Panc1 (cell line): ENCODE measurements around the gene PAX3. TPM values are rescaled to one million over a fixed set of nuclear protein-coding genes. Genes with fewer than 3 reads are reported as not detected.

Experiments used
- ATAC-seq: fragments of 200-7000 bp; cut with Tn5 transposase; 2 replicates; pipeline ENCODE4 v1.9.1; 2020; ENCODE audit warnings: mild to moderate bottlenecking, moderate library complexity
- BruUV-seq: library from RNA; stranded (reverse); fragments of 400-500 nt; replicated peaks from 2 replicates; lab custom pipeline; 2021; lab: Mats Ljungman, UMichigan
- CTCF ChIA-PET: fragments of 300-600 bp; sonication (Branson Sonifier 250); formaldehyde crosslinking; loops from one replicate; lab custom pipeline; 2022; ENCODE audit warnings: antibody characterized with exemption; lab: Charles Lee
- POLR2A ChIA-PET: fragments of 300-600 bp; sonication (Branson Sonifier 250); formaldehyde crosslinking; loops from one replicate; lab custom pipeline; 2022; ENCODE audit warnings: antibody characterized with exemption; lab: Charles Lee
- DNase-seq: peaks from one replicate; pipeline ENCODE4 v3.0.0-alpha.2; 2010; ENCODE audit warnings: low read depth, low spot score
- H3K27ac ChIP-seq: 2 replicates; pipeline ENCODE4 v1.5.1; 2011; ENCODE audit warnings: mild to moderate bottlenecking, low read length, inconsistent platforms
- H3K27me3 ChIP-seq: fragments of 200-500 bp; sonication (Bioruptor generic); 2 replicates; pipeline ENCODE4 v1.6.0; 2014; ENCODE audit warnings: low read length, inconsistent platforms; ENCODE audit not compliant: control insufficient read depth, insufficient read depth
- H3K36me3 ChIP-seq: fragments of 200-500 bp; sonication (Bioruptor generic); 2 replicates; pipeline ENCODE4 v1.5.1; 2014; ENCODE audit warnings: inconsistent platforms, mild to moderate bottlenecking, low read length, moderate library complexity; ENCODE audit not compliant: control insufficient read depth, insufficient read depth
- H3K4me1 ChIP-seq: 2 replicates; pipeline ENCODE4 v1.5.1; 2011; ENCODE audit warnings: inconsistent platforms, mild to moderate bottlenecking, low read length, moderate library complexity; ENCODE audit not compliant: control insufficient read depth, insufficient read depth
- H3K4me3 ChIP-seq, 2 experiments: 2 replicates each; pipeline ENCODE4 v1.5.1; 2011 to 2012; ENCODE audit warnings: low read depth in 2 of 2, low read length in 2 of 2, mild to moderate bottlenecking in 2 of 2, inconsistent platforms in 1 of 2, moderate library complexity in 1 of 2
- H3K9me3 ChIP-seq: fragments of 200-500 bp; sonication (Bioruptor generic); 2 replicates; pipeline ENCODE4 v1.5.1; 2014; ENCODE audit warnings: low read depth, mild to moderate bottlenecking, inconsistent platforms, low read length, moderate library complexity; ENCODE audit not compliant: control insufficient read depth, insufficient read depth
- POLR2AphosphoS5 ChIP-seq: IDR thresholded peaks from 2 replicates; pipeline ENCODE4 v1.6.1; 2012; ENCODE audit warnings: mild to moderate bottlenecking, low read depth, low read length, moderate library complexity
- SIN3A ChIP-seq: IDR thresholded peaks from 2 replicates; pipeline ENCODE4 v1.6.1; 2012; ENCODE audit warnings: low read depth, mild to moderate bottlenecking, low read length, moderate library complexity, borderline replicate concordance; ENCODE audit not compliant: insufficient read depth
- TCF7L2 ChIP-seq: IDR thresholded peaks from 2 replicates; pipeline ENCODE4 v1.6.1; 2011; ENCODE audit warnings: mild to moderate bottlenecking, low read depth, low read length, inconsistent platforms
- in situ Hi-C: cut with HindIII; loops from 2 replicates; pipeline ENCODE4 v1.10.0; 2016; ENCODE audit warnings: low sequenced_read_pairs, low pct_unique_long_range_greater_than_20kb
- intact Hi-C: fragments of 100-400 bp; cut with micrococcal nuclease; formaldehyde crosslinking; loops from one replicate; pipeline ENCODE4 v1.10.0; 2022; ENCODE audit not compliant: unreplicated experiment
- total RNA-seq: library from RNA; stranded (reverse); gene quantifications from one replicate; pipeline ENCODE4 v1.2.1, GENCODE V29; 2021; ENCODE audit not compliant: unreplicated experiment
- TF ChIP-seq, protein P1 (sequence below), 2 experiments: IDR thresholded peaks; 2 replicates each; pipeline ENCODE4 v1.6.1; 2011 to 2012; ENCODE audit warnings: low read depth in 2 of 2, control low read depth in 1 of 2, low read length in 1 of 2, mild to moderate bottlenecking in 1 of 2, moderate library complexity in 1 of 2; ENCODE audit not compliant: insufficient read depth in 1 of 2
- TF ChIP-seq, protein P2 (sequence below): fragments of 450-650 bp; IDR thresholded peaks from 2 replicates; pipeline ENCODE4 v1.5.1; 2017; ENCODE audit warnings: mild to moderate bottlenecking

The PAX3 gene
- total RNA-seq, 1 experiment from 2014 or later: not detected

DNA sequence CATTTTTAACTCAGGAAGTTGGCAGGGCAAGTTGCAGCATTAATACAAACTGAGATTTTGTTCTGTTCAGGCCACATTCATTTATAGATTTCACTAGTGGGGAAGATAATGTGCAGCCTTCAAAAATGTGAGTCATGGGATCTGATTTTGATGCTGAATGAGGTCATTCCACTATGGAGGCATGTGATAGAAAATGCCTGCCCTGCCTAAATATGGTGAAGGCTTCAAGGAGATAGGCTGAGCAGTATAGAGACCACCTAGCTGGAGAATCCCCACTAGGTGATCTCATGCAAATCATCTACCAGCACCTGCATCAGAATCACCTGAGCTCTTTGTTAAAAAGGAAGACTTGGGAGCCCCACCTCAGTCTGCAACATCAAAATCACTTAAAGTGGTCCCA, 43.7 kb downstream of the PAX3 start:
- H3K27ac ChIP-seq: no peak overlapping the region
- no peak overlapping the region for H3K4me3 ChIP-seq
- TF ChIP-seq, protein P1, sequence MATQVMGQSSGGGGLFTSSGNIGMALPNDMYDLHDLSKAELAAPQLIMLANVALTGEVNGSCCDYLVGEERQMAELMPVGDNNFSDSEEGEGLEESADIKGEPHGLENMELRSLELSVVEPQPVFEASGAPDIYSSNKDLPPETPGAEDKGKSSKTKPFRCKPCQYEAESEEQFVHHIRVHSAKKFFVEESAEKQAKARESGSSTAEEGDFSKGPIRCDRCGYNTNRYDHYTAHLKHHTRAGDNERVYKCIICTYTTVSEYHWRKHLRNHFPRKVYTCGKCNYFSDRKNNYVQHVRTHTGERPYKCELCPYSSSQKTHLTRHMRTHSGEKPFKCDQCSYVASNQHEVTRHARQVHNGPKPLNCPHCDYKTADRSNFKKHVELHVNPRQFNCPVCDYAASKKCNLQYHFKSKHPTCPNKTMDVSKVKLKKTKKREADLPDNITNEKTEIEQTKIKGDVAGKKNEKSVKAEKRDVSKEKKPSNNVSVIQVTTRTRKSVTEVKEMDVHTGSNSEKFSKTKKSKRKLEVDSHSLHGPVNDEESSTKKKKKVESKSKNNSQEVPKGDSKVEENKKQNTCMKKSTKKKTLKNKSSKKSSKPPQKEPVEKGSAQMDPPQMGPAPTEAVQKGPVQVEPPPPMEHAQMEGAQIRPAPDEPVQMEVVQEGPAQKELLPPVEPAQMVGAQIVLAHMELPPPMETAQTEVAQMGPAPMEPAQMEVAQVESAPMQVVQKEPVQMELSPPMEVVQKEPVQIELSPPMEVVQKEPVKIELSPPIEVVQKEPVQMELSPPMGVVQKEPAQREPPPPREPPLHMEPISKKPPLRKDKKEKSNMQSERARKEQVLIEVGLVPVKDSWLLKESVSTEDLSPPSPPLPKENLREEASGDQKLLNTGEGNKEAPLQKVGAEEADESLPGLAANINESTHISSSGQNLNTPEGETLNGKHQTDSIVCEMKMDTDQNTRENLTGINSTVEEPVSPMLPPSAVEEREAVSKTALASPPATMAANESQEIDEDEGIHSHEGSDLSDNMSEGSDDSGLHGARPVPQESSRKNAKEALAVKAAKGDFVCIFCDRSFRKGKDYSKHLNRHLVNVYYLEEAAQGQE (IDR thresholded peaks at IDR 0.05; ENCODE audit: insufficient read depth in 1 of 2, low read depth in 2 of 2, low read length in 1 of 2): no peak
- TF ChIP-seq SIN3A: no peak
- TF ChIP-seq, protein P2, sequence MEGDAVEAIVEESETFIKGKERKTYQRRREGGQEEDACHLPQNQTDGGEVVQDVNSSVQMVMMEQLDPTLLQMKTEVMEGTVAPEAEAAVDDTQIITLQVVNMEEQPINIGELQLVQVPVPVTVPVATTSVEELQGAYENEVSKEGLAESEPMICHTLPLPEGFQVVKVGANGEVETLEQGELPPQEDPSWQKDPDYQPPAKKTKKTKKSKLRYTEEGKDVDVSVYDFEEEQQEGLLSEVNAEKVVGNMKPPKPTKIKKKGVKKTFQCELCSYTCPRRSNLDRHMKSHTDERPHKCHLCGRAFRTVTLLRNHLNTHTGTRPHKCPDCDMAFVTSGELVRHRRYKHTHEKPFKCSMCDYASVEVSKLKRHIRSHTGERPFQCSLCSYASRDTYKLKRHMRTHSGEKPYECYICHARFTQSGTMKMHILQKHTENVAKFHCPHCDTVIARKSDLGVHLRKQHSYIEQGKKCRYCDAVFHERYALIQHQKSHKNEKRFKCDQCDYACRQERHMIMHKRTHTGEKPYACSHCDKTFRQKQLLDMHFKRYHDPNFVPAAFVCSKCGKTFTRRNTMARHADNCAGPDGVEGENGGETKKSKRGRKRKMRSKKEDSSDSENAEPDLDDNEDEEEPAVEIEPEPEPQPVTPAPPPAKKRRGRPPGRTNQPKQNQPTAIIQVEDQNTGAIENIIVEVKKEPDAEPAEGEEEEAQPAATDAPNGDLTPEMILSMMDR: no peak
- TF ChIP-seq POLR2AphosphoS5: no peak
- no peak for TF ChIP-seq TCF7L2
- DNase-seq: no peak
- intact Hi-C loops (no loop called here), in situ Hi-C loops (no loop called here)
- no peak for ATAC-seq
- no peaks in the 10 kb centered on the region for H3K27me3 ChIP-seq
- no peaks in the 10 kb centered on the region for H3K36me3 ChIP-seq
- H3K4me1 ChIP-seq: no peaks in the 10 kb centered on the region
- H3K9me3 ChIP-seq: no peaks in the 10 kb centered on the region
- BruUV-seq: no TSS peak
- POLR2A ChIA-PET: no interaction called here
- CTCF ChIA-PET: interaction anchor here (0.6 kb wide), 1 partner anchor 215 kb away, joined by 4 read pairs; no protein-coding TSS in a partner anchor

DNA sequence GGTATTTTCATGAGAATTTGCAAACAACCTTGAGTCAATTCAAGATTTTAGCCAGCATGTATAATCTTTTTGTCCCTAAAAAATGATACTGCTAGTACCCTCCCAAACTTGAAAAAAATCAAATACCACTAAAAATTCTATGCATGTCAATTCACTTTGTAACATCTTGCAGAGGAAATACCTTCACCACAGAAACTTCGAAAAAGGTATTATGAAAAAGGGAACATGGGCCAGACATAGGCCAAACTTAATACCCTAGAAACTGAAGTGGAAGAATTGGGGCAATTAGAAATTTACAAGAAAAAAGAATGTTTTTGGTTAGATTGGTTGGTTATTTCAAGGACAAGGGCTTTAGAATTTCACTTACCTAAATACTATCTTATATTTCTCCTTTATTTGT, 48.5 kb downstream of the PAX3 start:
- H3K4me1 ChIP-seq: no peaks in the 10 kb centered on the region
- no peak overlapping the region for H3K27ac ChIP-seq
- CTCF ChIA-PET: no interaction called here
- no TSS peak for BruUV-seq
- no peak for TF ChIP-seq TCF7L2
- TF ChIP-seq, protein P2: no peak
- TF ChIP-seq, protein P1 (IDR thresholded peaks at IDR 0.05; ENCODE audit: insufficient read depth in 1 of 2, low read depth in 2 of 2, low read length in 1 of 2): no peak
- TF ChIP-seq SIN3A: no peak
- TF ChIP-seq POLR2AphosphoS5: no peak
- in situ Hi-C loops (no loop called here), intact Hi-C loops (no loop called here)
- no peaks in the 10 kb centered on the region for H3K36me3 ChIP-seq
- H3K9me3 ChIP-seq: no peaks in the 10 kb centered on the region
- H3K27me3 ChIP-seq: no peaks in the 10 kb centered on the region
- no peak for ATAC-seq
- POLR2A ChIA-PET: no interaction called here
- H3K4me3 ChIP-seq: no peak overlapping the region
- DNase-seq: no peak
